ENCODE results near the gene DUS2.
"Not testable (repeated sequence)": the region's sequence is repeated elsewhere in the genome, so short reads cannot be mapped to it uniquely, and the experiment has no call there.

Gene DUS2

GRCh38 chr16:67998231-67998778 lies 24.8 kb upstream of the DUS2 start:
- DNase-seq (ENCODE audit: low read depth in 1 of 2, low spot score in 1 of 2): not testable (repeated sequence)

GRCh38 chr16:67998779-67999688 lies 24.1 kb upstream of the DUS2 start, which contains the start of gene DPEP2:
DPEP2 (minus strand) TSS chr16:67999484; CDS start chr16:67993212, 6,272 bp downstream.
- DNase-seq (ENCODE audit: low read depth in 1 of 2, low spot score in 1 of 2): not testable (repeated sequence)

- DNase-seq (ENCODE audit: low read depth in 1 of 2, low spot score in 1 of 2): no peak
Observed at GRCh38 chr16:67999985-68000384, 23.1 kb upstream of the DUS2 start.

DNA sequence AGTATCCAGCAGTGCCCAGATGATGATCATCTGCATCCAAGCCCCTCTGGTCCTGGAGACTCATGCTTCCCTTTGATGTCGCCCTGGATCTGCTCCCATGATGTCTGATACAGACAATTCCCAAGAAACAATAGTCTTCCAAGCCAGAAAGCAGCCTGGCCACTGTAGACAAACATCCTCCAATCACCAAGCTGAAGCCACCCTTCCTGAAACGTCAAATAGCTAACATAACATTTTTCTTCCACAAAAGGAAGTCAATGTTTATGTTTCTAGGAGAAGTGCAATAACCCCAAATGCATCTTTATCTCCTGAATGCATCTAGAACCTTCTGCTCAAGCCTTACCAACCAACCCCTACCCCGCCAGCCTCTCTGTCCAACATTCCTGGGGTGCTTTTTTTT lies 22.6 kb upstream of the DUS2 start:
- no peak for DNase-seq (ENCODE audit: low read depth in 1 of 2, low spot score in 1 of 2)

DNA sequence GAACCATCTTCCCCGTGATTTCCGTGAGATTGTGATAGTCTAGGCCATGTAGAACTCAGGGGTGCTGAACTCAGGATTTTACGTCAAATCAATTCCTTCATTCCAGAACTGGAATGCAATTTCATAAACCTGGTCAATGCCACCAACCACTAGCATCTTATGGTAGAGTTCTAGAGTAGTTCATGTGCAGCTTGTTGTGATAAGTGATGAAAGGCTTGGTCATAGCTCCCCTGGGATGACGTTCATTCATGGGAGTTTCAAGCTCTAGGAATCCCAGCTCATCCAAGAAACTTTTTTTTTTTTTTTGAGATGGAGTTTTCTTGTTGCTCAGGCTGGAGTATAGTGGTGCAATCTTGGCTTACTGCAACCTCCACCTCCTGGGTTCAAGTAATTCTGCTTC lies 20.1 kb upstream of the DUS2 start:
- DNase-seq (ENCODE audit: low read depth in 1 of 2, low spot score in 1 of 2): no peak

- no peak for DNase-seq (ENCODE audit: low read depth in 1 of 2, low spot score in 1 of 2)
Observed at GRCh38 chr16:68005211-68005610, 17.9 kb upstream of the DUS2 start.

- DNase-seq (ENCODE audit: low read depth in 1 of 2, low spot score in 1 of 2): no peak
Observed at GRCh38 chr16:68005786-68006286, 17.2 kb upstream of the DUS2 start.

DNA sequence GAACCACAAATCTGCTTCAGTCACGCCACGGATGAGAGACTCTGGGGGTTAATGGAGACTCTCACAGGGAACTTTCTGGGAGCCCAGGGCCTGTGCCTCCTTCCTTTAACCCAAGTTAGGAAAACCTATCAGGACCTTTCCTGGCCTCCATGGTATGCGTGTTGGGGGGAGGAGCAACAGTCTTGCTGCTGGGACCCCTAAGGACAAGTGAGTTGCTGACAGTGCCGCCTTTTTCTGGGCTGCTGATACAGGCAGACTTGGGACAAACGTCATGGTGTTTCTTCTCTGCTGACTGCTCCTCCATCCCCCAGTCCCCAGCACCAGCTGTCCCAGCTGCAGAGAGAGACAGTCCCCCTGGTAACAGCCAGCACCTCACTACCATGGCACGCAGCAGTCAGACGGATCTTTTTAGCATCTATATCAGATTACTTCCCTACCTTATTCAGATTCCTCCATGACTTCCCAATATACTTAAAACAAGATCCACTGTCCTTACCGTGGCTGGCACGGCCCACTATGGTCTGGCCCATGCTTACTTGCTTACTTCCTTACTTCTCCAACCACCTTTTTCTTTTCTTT lies 13.8 kb upstream of the DUS2 start:
- DNase-seq (ENCODE audit: low read depth in 1 of 2, low spot score in 1 of 2): no peak

DNA sequence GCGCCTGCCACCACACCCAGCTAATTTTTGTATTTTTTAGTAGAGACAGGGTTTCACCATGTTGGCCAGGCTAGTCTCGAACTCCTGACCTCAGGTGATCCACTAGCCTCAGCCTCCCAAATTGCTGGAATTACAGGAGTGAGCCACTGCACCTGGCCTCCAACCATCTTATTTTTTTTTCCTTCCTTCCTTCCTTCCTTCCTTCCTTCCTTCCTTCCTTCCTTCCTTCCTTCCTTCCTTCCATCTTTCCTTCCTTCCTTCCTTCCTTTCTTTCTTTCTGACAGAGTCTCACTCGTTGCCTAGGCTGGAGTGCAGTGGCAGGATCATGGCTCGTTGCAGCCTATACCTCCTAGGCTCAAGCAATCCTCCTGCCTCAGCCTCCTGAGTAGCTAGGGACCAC lies 13.2 kb upstream of the DUS2 start:
- DNase-seq (ENCODE audit: low read depth in 1 of 2, low spot score in 1 of 2): not testable (repeated sequence)

GRCh38 chr16:68013440-68013839 lies 9.6 kb upstream of the DUS2 start:
- no peak for DNase-seq (ENCODE audit: low read depth in 1 of 2, low spot score in 1 of 2)

- no peak for DNase-seq (ENCODE audit: low read depth in 1 of 2, low spot score in 1 of 2)
Observed at GRCh38 chr16:68015681-68016080, 7.4 kb upstream of the DUS2 start, which contains the start of gene DPEP2NB. DPEP2NB (minus strand) TSS chr16:68015911; CDS start chr16:68015770, 141 bp downstream.

- no peak for DNase-seq (ENCODE audit: low read depth in 1 of 2, low spot score in 1 of 2)
Observed at GRCh38 chr16:68019167-68019680, 3.9 kb upstream of the DUS2 start.

GRCh38 chr16:68021490-68021889 lies 1.6 kb upstream of the DUS2 start:
- DNase-seq (ENCODE audit: low read depth in 1 of 2, low spot score in 1 of 2): no peak

- DNase-seq (ENCODE audit: low read depth in 1 of 2, low spot score in 1 of 2): no peak
Observed at GRCh38 chr16:68022278-68022727, 781 bp upstream of the DUS2 start.

GRCh38 chr16:68028996-68029395 lies 5.9 kb downstream of the DUS2 start:
- DNase-seq (ENCODE audit: low read depth in 1 of 2, low spot score in 1 of 2): no peak

DNA sequence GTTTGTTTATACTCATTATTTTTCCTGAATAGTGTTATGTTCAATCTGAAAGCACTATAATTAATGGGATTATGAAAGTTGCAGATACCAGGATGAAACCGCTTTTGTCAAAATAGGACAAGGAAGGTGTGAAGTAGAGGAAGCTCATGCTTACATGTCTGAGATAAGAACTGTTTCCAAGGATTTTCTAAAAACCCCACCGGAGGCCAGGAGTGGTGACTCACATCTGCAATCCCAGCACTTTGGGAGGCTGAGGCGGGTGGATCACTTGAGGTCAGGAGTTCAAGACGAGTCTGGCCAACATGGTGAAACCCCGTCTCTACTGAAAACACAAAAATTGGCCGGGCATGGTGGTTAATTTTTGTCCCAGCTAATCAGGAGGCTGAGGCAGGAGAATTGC lies 7.0 kb downstream of the DUS2 start:
- not testable (repeated sequence) for DNase-seq (ENCODE audit: low read depth in 1 of 2, low spot score in 1 of 2)

GRCh38 chr16:68031951-68032350 lies 8.9 kb downstream of the DUS2 start:
- DNase-seq (ENCODE audit: low read depth in 1 of 2, low spot score in 1 of 2): no peak

DNA sequence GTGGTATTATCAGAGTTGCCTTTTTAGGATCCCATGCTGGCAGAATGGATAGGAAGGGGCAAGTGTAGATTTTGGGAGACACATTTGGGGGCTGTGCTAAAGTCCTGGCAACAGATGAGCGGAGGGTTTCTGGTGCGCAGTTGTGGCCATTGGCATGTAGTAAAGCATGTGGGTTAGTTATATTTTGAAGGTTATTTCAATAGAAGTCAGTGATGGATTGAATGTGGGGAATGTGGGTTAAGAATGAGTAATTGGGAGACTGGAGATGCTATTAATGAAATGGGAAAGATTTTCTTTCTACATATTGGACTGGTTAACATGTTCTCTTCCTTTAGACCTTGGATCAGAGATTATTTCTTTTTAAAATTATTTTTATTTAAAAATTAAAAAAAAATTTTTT lies 10.0 kb downstream of the DUS2 start:
- DNase-seq (ENCODE audit: low read depth in 1 of 2, low spot score in 1 of 2): no peak

DNA sequence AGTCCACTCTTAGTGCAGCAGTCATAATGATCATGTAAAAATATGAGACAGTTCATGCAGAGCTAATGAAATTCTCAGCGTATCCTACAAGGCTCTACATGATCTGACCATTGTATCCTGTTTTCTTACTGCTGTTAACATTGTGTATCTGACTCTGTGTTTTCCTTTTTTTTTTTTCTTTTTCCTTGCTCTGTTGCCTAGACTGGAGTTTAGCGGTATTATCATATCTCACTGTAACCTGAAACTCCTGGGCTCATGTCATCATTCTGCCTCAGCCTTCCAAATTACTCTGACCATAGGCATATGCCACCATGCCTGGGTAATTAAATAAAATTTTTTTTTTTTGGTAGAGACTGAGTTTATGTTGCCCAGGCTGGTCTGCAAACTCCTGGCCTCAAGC lies 12.1 kb downstream of the DUS2 start:
- DNase-seq (ENCODE audit: low read depth in 1 of 2, low spot score in 1 of 2): no peak

DNA sequence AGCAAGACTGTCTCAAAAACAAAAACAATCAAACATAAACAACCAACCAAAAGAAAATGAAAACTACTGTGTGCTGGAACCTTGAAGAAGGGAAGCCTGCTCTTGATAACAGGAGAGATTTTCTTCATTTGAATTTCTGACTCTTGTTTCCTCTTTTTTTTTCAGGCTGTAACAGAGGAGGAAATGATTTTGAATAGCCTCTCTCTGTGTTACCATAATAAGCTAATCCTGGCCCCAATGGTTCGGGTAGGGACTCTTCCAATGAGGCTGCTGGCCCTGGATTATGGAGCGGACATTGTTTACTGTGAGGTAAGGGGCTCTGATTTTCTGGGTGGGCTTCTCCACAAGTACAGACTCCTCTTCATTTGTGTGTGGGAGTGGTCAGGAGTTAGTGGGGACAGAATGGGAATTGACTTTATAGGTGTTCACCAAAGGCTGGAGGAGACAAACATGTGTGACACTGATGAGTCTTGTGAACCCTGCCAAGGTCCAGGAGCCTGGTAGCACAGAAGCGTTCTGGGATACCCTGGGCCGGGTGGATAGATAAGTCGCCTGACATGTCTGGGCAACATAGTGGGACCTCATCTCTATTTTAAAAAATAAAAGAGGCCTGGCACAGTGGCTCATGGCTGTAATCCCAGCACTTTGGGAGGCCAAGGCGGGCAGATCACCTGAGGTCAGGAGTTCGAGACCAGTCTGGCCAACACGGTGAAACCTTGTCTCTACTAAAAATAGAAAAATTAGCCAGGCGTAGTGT lies 14.9 kb downstream of the DUS2 start:
- no peak for DNase-seq (ENCODE audit: low read depth in 1 of 2, low spot score in 1 of 2)
